Mammary microvascular endothelial cell (primary cell): ENCODE data around the gene KICS2. TPM values are rescaled to one million over a fixed set of nuclear protein-coding genes. Genes with fewer than 3 reads are reported as not detected.

ENCODE experiments used
- total RNA-seq: library from RNA; depleted of rRNA; stranded (reverse); fragments of >200 nt; gene quantifications from 2 replicates; pipeline ENCODE4 v1.2.3, GENCODE V29; 2015

KICS2 gene
- total RNA-seq: 3.1 and 6.1 TPM in 2 replicates

DNA sequence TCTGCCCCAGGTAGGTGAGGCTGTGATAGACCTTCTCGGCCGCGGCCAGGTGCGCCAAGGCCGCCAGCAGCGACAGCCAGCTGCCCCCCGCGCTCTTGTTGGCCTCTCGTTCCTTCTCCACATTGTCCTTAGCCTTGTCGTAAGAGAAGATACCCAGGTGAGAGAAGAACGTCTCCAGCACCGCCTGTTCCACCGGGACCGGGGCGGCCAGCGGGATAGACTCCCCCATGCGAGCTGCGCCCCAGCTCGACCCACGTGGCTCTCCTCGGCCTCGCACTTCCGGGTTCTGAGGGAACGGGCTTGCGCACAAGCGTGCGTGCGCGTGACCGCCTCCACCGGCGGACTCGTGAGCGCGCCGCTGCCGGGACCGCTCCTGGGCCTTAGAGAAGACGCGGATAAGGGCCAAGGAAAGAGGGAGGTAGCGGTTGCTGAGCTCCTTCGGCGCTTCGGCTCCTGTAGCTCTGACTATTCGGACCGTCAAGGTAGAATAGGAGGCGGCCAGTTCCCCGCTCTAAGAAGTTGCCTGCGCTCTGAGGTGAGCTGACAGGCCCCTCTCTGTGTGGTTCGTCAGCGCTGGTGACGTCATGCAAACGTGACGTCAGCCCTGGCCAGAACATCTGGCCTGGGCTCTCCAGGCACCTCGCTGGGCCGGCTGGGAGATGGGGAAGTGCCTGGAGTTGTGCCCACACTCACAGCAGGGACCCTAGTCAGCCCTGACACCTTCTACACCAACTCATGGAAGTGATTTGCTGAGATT, at the start of gene KICS2:
Gene KICS2, minus strand, starts transcription at position 288 of the 757 bp plus-strand sequence. Its CDS starts 59 bp downstream, at position 229.

Other genes starting within 250 kb of the KICS2 start
- not detected in 2 replicates for gene C12orf56, start 168.5 kb upstream of the KICS2 start, total RNA-seq
- 48.9 and 52.0 TPM in 2 replicates for gene XPOT, start 182.1 kb upstream of the KICS2 start, total RNA-seq
- gene TBK1, start 229.8 kb upstream of the KICS2 start, total RNA-seq: 24.3 and 25.9 TPM in 2 replicates